B cell (primary cell): ENCODE measurements around the gene DPYD. TPM values are rescaled to one million over a fixed set of nuclear protein-coding genes. Genes with fewer than 3 reads are reported as not detected.

Source experiments
- ATAC-seq: fragments of 200-7000 bp; cut with Tn5 transposase; one replicate; pipeline ENCODE4 v1.10.0; 2021; ENCODE audit warnings: low read depth, mild to moderate bottlenecking, moderate number of reproducible peaks, moderate library complexity
- CTCF ChIA-PET: fragments of 350-600 bp; sonication (Branson Sonifier 250); formaldehyde crosslinking; loops from one replicate; lab custom pipeline; 2021; ENCODE audit warnings: antibody characterized with exemption, inconsistent platforms; lab: Charles Lee
- POLR2A ChIA-PET: fragments of 350-600 bp; sonication (Branson Sonifier 250); formaldehyde crosslinking; loops from one replicate; lab custom pipeline; 2021; ENCODE audit warnings: antibody characterized with exemption; lab: Charles Lee
- DNase-seq: peaks from one replicate; pipeline ENCODE4 v3.0.0; 2013
- H2AFZ ChIP-seq: 2 replicates; pipeline ENCODE4 v1.6.1; 2012; ENCODE audit warnings: mild to moderate bottlenecking, low read depth, low read length; ENCODE audit not compliant: insufficient read depth, poor library complexity, severe bottlenecking
- H3K27ac ChIP-seq, 2 donors: 1 replicate in 1 of 2; 2 replicates in 1 of 2; pipeline ENCODE4 v1.5.1; 2012 to 2013; ENCODE audit warnings: low read length in 2 of 2, mild to moderate bottlenecking in 2 of 2, moderate library complexity in 1 of 2
- H3K27me3 ChIP-seq, 4 experiments: fragments of 200-600 bp in 1 of 4; sonication (generic) in 1 of 4; replicated peaks in 1 of 4; 1 replicate in 2 of 4; 2 replicates in 2 of 4; pipeline versions ENCODE4 v1.6.1 to v1.7.0; 2013 to 2016; ENCODE audit warnings: low read length in 3 of 4, mild to moderate bottlenecking in 2 of 4, mixed read lengths in 1 of 4, moderate library complexity in 1 of 4; ENCODE audit not compliant: insufficient read depth in 4 of 4, control insufficient read depth in 3 of 4; ENCODE audit errors: control extremely low read depth in 1 of 4
- H3K36me3 ChIP-seq, 2 experiments: replicated peaks in 1 of 2; 1 replicate in 1 of 2; 2 replicates in 1 of 2; pipeline versions ENCODE4 v1.6.1 to v1.7.1; 2013; ENCODE audit warnings: low read length in 1 of 2; ENCODE audit not compliant: insufficient read depth in 2 of 2, control insufficient read depth in 1 of 2; ENCODE audit errors: control extremely low read depth in 1 of 2, extremely low read depth in 1 of 2
- H3K4me1 ChIP-seq, 2 donors: fragments of 200-600 bp in 1 of 2; sonication (generic) in 1 of 2; 1 replicate in 1 of 2; 2 replicates in 1 of 2; pipeline versions ENCODE4 v1.5.1 to v1.6.1; 2013 to 2017; ENCODE audit warnings: low read length in 2 of 2; ENCODE audit not compliant: control insufficient read depth in 2 of 2, insufficient read depth in 2 of 2
- H3K4me2 ChIP-seq: replicated peaks from 2 replicates; pipeline ENCODE3; 2012; ENCODE audit warnings: mild to moderate bottlenecking, low read depth, low read length; ENCODE audit not compliant: poor library complexity, severe bottlenecking
- H3K4me3 ChIP-seq, 5 experiments: fragments of 200-600 bp in 1 of 5; sonication (generic) in 1 of 5; 1 replicate in 3 of 5; 2 replicates in 2 of 5; pipeline versions ENCODE4 v1.5.1 to v1.7.0; 2011 to 2016; ENCODE audit warnings: low read length in 4 of 5, mild to moderate bottlenecking in 4 of 5, low read depth in 2 of 5, control low read depth in 1 of 5, moderate library complexity in 1 of 5; ENCODE audit not compliant: insufficient read depth in 1 of 5; ENCODE audit errors: control extremely low read depth in 1 of 5, extremely low read depth in 1 of 5
- H3K79me2 ChIP-seq: fragments of 200-600 bp; sonication (generic); one replicate; pipeline ENCODE4 v1.6.0; 2016; ENCODE audit warnings: low read length; ENCODE audit not compliant: control insufficient read depth, insufficient read depth
- H3K9ac ChIP-seq: fragments of 200-600 bp; sonication (generic); 2 replicates; pipeline ENCODE4 v1.6.1; 2017; ENCODE audit warnings: mild to moderate bottlenecking, low read length, moderate library complexity
- H3K9me3 ChIP-seq, 3 donors: one replicate each; pipeline versions ENCODE4 v1.6.1 to v1.7.1; 2013; ENCODE audit warnings: low read length in 2 of 3; ENCODE audit not compliant: control insufficient read depth in 2 of 3, insufficient read depth in 1 of 3; ENCODE audit errors: control extremely low read depth in 1 of 3
- H4K20me1 ChIP-seq: 2 replicates; pipeline ENCODE4 v1.6.0; 2012; ENCODE audit warnings: mild to moderate bottlenecking, low read length; ENCODE audit not compliant: insufficient read depth, control insufficient read depth, poor library complexity, severe bottlenecking
- H3K27ac Mint-ChIP-seq: one replicate; pipeline ENCODE4 v1.8.0; 2021; ENCODE audit warnings: mixed read lengths
- H3K27me3 Mint-ChIP-seq: one replicate; pipeline ENCODE4 v1.8.0; 2021; ENCODE audit warnings: mixed read lengths
- H3K4me1 Mint-ChIP-seq: one replicate; pipeline ENCODE4 v1.8.0; 2021; ENCODE audit warnings: mixed read lengths
- H3K4me3 Mint-ChIP-seq: one replicate; pipeline ENCODE4 v1.8.0; 2021; ENCODE audit warnings: mixed read lengths
- H3K9me3 Mint-ChIP-seq: one replicate; pipeline ENCODE4 v1.8.0; 2022; ENCODE audit warnings: mixed read lengths; ENCODE audit not compliant: insufficient read depth
- CTCF ChIP-seq: fragments of 200-600 bp; IDR thresholded peaks from one replicate; pipeline ENCODE4 v1.8.0; 2022; ENCODE audit warnings: antibody characterized with exemption, mild to moderate bottlenecking
- EZH2 ChIP-seq: IDR thresholded peaks from 2 replicates; pipeline ENCODE4 v1.6.1; 2012; ENCODE audit warnings: borderline replicate concordance, low read depth, mild to moderate bottlenecking, moderate library complexity, low read length; ENCODE audit not compliant: insufficient read depth, poor library complexity, severe bottlenecking
- WGBS: methylation state at CpG from one replicate; pipeline ENCODE4 v1.1.5; 2013; ENCODE audit warnings: missing lambda C conversion rate; ENCODE audit not compliant: insufficient coverage; 5-methylcytosine and 5-hydroxymethylcytosine counted together
- intact Hi-C: fragments of 100-400 bp; cut with micrococcal nuclease; formaldehyde crosslinking; loops from one replicate; pipeline ENCODE4 v1.10.0; 2022
- polyA plus RNA-seq: library from polyadenylated mRNA; depleted of rRNA; stranded (reverse); fragments of >200 nt; gene quantifications from 2 replicates; pipeline ENCODE4 v1.2.3, GENCODE V29; 2012
- total RNA-seq, 2 donors: library from RNA; stranded (reverse); fragments of 120-200 nt in 1 of 2; gene quantifications; 1 replicate in 1 of 2; 2 replicates in 1 of 2; pipeline versions ENCODE4 v1.2.3 to v1.2.4, GENCODE V29; 2013 to 2022

DPYD gene
- total and polyA plus RNA-seq, 2 donors (not counting 1 experiment from before 2014, with no cell fraction given) = 4.2 to 19.0 TPM

- WGBS = no CpG with 5 or more reads among the region's 2 CpGs
- Histone ChIP-seq H3K9ac (no peak overlapping the region), H3K4me2 (no peak overlapping the region), H2AFZ (no peak overlapping the region), H3K4me1 (no peaks in the 10 kb centered on the region), H3K27ac (no peak overlapping the region), H3K4me3 (no peak overlapping the region), H3K36me3 (no peaks in the 10 kb centered on the region), H3K27me3 (no peaks in the 10 kb centered on the region), H3K9me3 (peaks cover 0 to 3% (median 0%) of the 10 kb centered on the region in 3 donors), H4K20me1 (no peaks in the 10 kb centered on the region), H3K79me2 (no peaks in the 10 kb centered on the region)
- Mint-ChIP-seq H3K4me1 (no peaks in the 10 kb centered on the region), H3K9me3 (peaks cover 3% of the 10 kb centered on the region), H3K4me3 (no peak overlapping the region), H3K27me3 (no peaks in the 10 kb centered on the region), H3K27ac (no peak overlapping the region)
- ChIA-PET POLR2A (no interaction called here), CTCF (no interaction called here)
- TF ChIP-seq EZH2 (no peak), CTCF (no peak)
- no peak for DNase-seq
- ATAC-seq = no peak
- intact Hi-C loops = no loop called here
Measured at GRCh38 chr1:97105531-97105930, 815.3 kb downstream of the DPYD start.

- Mint-ChIP-seq H3K4me3 (no peak overlapping the region), H3K4me1 (no peaks in the 10 kb centered on the region), H3K9me3 (peaks cover 3% of the 10 kb centered on the region), H3K27me3 (no peaks in the 10 kb centered on the region), H3K27ac (no peak overlapping the region)
- no peaks in the 10 kb centered on the region for H4K20me1 ChIP-seq
- no peak overlapping the region for H3K9ac ChIP-seq
- H3K4me2 ChIP-seq = no peak overlapping the region
- H3K27me3 ChIP-seq = no peaks in the 10 kb centered on the region
- no peak overlapping the region for H3K27ac ChIP-seq
- H3K9me3 ChIP-seq = peaks cover 0 to 3% (median 0%) of the 10 kb centered on the region in 3 donors
- H3K36me3 ChIP-seq = peaks cover 0 to 5% of the 10 kb centered on the region in 2 experiments
- H3K4me1 ChIP-seq = no peaks in the 10 kb centered on the region
- no peak for ATAC-seq
- ChIA-PET CTCF (interaction anchor here (0.6 kb wide), 1 partner anchor 407 kb away, joined by 3 read pairs; no protein-coding TSS in a partner anchor), POLR2A (no interaction called here)
- intact Hi-C loops = no loop called here
- no peak overlapping the region for H3K4me3 ChIP-seq
- no peak for DNase-seq
- WGBS = no CpG with 5 or more reads among the region's 2 CpGs
- TF ChIP-seq CTCF (no peak), EZH2 (no peak)
- no peaks in the 10 kb centered on the region for H3K79me2 ChIP-seq
- no peak overlapping the region for H2AFZ ChIP-seq
Measured at GRCh38 chr1:97101509-97101908, 819.3 kb downstream of the DPYD start.
